Testis (tissue), 2 donors: ENCODE measurements around the gene RASL10B.

Source experiments
- CTCF ChIP-seq, 3 experiments: fragments of 450-650 bp in 2 of 3; fragments of 200-600 bp in 1 of 3; sonication (generic) in 1 of 3; IDR thresholded peaks; one replicate each; pipeline ENCODE4 v1.5.1; 2016 to 2019; ENCODE audit warnings: antibody characterized with exemption in 3 of 3, mild to moderate bottlenecking in 2 of 3, moderate library complexity in 1 of 3
- POLR2A ChIP-seq: fragments of 450-650 bp; IDR thresholded peaks from one replicate; pipeline ENCODE4 v1.6.1; 2017; ENCODE audit warnings: antibody characterized with exemption, mild to moderate bottlenecking, moderate library complexity

- TF ChIP-seq CTCF (IDR thresholded peaks at IDR 0.05): no peak
- TF ChIP-seq POLR2A: no peak
Measured at GRCh38 chr17:35698800-35699199, 32.6 kb upstream of the RASL10B start.
